ENCODE measurements around the gene PLEKHB1. TPM values are rescaled to one million over a fixed set of nuclear protein-coding genes. Genes with fewer than 3 reads are reported as not detected.

The PLEKHB1 gene
- total RNA-seq, 1 donor from 2014 or later, result 8.8 TPM

DNA sequence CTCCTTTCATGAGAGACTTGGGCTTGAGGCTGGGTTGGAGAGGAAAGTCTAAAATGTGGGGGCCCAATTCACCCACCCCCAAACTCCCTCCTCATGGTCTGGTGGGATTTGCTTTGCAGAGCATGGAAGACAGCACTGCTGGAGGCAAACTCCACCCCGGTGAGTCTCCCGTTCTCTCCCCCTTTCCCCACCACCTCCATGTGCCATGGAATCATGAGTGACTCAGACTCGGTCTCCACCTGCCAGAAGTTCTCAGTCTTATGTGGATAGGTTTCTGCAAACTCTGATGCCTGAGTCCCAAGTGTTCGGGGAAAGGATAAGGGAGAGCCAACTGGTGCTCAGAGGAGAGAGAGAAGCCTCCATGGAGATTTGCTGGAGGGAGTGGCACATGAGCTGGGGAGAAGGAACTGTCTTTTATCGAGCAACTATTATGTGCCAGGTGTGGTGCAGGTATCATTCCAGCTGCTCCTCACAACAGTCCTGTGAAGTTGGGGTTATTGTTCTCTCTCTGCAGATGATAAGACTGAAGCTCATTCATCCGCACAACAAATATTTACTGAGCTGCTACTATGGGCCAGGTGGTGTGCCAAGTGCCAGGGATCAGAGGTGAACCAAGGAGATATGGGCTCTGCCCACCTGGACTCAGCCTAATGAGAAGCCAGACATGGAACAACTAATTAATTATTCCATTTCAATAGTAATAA, 6.6 kb downstream of the PLEKHB1 start:
- peak overlapping the region; percentile 75 for H3K4me2 ChIP-seq
- H3K36me3 Mint-ChIP-seq, result no peaks in the 10 kb centered on the region
- no peaks in the 10 kb centered on the region for H3K9me3 Mint-ChIP-seq
- DNase-seq (ENCODE audit: low spot score), result no peak
- no peak overlapping the region for H3K27ac ChIP-seq
- no peaks in the 10 kb centered on the region for H4K20me1 ChIP-seq (ENCODE audit: low read depth)
- H3K9me3 ChIP-seq (ENCODE audit: low read depth), result no peaks in the 10 kb centered on the region
- H3K36me3 ChIP-seq, result no peaks in the 10 kb centered on the region
- H3K4me1 ChIP-seq, result peaks cover 40% of the 10 kb centered on the region
- H3K27ac Mint-ChIP-seq, result peak overlapping the region; percentile 94
- no peaks in the 10 kb centered on the region for H3K79me2 ChIP-seq (ENCODE audit: low read depth)
- peak overlapping the region; percentile 73 for H3K4me3 Mint-ChIP-seq
- H3K4me1 Mint-ChIP-seq, result peaks cover 69% of the 10 kb centered on the region
- H3K4me3 ChIP-seq, result peak overlapping the region; percentile 29
- H3K27me3 Mint-ChIP-seq (ENCODE audit: insufficient read depth, low read depth), result peaks cover 9% of the 10 kb centered on the region
- H2AFZ ChIP-seq (replicated peaks), result no peak overlapping the region
- TF ChIP-seq EZH2 (IDR thresholded peaks at IDR 0.05) (no peak), EZH2phosphoT487 (IDR thresholded peaks at IDR 0.05) (no peak)
- TF ChIP-seq, protein P1, sequence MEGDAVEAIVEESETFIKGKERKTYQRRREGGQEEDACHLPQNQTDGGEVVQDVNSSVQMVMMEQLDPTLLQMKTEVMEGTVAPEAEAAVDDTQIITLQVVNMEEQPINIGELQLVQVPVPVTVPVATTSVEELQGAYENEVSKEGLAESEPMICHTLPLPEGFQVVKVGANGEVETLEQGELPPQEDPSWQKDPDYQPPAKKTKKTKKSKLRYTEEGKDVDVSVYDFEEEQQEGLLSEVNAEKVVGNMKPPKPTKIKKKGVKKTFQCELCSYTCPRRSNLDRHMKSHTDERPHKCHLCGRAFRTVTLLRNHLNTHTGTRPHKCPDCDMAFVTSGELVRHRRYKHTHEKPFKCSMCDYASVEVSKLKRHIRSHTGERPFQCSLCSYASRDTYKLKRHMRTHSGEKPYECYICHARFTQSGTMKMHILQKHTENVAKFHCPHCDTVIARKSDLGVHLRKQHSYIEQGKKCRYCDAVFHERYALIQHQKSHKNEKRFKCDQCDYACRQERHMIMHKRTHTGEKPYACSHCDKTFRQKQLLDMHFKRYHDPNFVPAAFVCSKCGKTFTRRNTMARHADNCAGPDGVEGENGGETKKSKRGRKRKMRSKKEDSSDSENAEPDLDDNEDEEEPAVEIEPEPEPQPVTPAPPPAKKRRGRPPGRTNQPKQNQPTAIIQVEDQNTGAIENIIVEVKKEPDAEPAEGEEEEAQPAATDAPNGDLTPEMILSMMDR (IDR thresholded peaks at IDR 0.05), result no peak
- no peaks in the 10 kb centered on the region for H3K27me3 ChIP-seq
- H3K9ac ChIP-seq, result no peak overlapping the region
- H3F3A ChIP-seq (ENCODE audit: low read depth), result peaks cover 20% of the 10 kb centered on the region

DNA sequence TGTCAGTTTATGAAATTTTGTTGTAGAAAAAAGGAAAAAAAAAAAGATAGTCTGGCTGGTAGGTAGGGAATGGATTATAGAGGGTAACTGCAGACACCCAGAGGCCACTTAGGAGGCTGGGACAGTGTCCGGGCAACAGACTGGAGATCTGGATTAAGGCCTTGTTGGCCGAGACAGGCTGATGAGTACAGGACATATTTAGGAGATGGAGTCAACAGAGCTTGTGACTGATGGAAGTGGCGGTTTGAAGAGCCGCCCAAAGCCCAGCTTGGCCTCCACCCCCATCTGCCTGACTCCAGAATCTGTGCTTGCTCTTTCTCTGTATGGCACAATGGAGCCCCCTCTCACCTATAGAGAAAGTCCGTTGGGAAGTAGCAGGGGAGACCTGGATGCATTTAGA, 7.6 kb downstream of the PLEKHB1 start:
- H3K27ac Mint-ChIP-seq, result no peak overlapping the region
- H3K4me1 ChIP-seq, result peaks cover 30% of the 10 kb centered on the region
- no peak overlapping the region for H3K4me3 Mint-ChIP-seq
- H3K4me3 ChIP-seq, result no peak overlapping the region
- DNase-seq (ENCODE audit: low spot score), result no peak
- peaks cover 11% of the 10 kb centered on the region for H3F3A ChIP-seq (ENCODE audit: low read depth)
- H3K9ac ChIP-seq, result no peak overlapping the region
- H3K36me3 Mint-ChIP-seq, result no peaks in the 10 kb centered on the region
- TF ChIP-seq, protein P1 (IDR thresholded peaks at IDR 0.05), result no peak
- TF ChIP-seq EZH2 (IDR thresholded peaks at IDR 0.05) (no peak), EZH2phosphoT487 (IDR thresholded peaks at IDR 0.05) (no peak)
- no peaks in the 10 kb centered on the region for H3K9me3 ChIP-seq (ENCODE audit: low read depth)
- no peaks in the 10 kb centered on the region for H4K20me1 ChIP-seq (ENCODE audit: low read depth)
- H3K27me3 ChIP-seq, result no peaks in the 10 kb centered on the region
- H3K4me2 ChIP-seq, result no peak overlapping the region
- H3K27ac ChIP-seq, result no peak overlapping the region
- no peaks in the 10 kb centered on the region for H3K79me2 ChIP-seq (ENCODE audit: low read depth)
- H3K4me1 Mint-ChIP-seq, result peaks cover 60% of the 10 kb centered on the region
- no peaks in the 10 kb centered on the region for H3K36me3 ChIP-seq
- H2AFZ ChIP-seq (replicated peaks), result no peak overlapping the region
- peaks cover 10% of the 10 kb centered on the region for H3K27me3 Mint-ChIP-seq (ENCODE audit: insufficient read depth, low read depth)
- H3K9me3 Mint-ChIP-seq, result no peaks in the 10 kb centered on the region

DNA sequence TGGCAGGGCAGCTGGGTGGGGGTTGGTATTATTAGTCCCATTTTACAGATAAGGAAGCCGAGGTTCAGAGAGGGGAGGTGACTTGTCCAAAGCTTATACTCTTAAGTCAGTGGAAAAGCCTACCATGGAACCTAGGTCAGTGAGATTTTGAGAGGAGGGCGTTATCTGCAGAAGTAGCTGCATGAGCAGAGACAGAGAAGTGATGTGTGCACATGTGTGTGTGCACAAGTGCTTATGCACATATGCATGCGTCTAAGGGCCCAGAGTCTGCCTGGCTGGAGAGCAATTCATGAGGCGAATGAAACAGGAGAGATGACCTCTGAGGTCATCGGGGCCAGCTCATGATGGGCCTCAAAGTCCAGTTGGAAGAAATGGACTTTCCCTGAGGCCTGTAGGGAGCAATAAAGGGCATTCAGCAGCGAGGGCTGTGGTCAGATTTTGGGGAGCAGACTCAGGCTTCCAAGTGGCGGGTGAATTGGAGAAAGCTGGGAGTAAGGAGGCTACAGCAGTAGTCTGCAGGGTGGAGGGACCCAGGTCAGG, 8.2 kb downstream of the PLEKHB1 start:
- Histone ChIP-seq H4K20me1 (ENCODE audit: low read depth) (no peaks in the 10 kb centered on the region), H3K4me1 (peaks cover 24% of the 10 kb centered on the region), H2AFZ (replicated peaks) (no peak overlapping the region), H3K36me3 (no peaks in the 10 kb centered on the region), H3K9me3 (ENCODE audit: low read depth) (no peaks in the 10 kb centered on the region), H3K79me2 (ENCODE audit: low read depth) (no peaks in the 10 kb centered on the region), H3K9ac (no peak overlapping the region), H3K27ac (no peak overlapping the region), H3K4me3 (no peak overlapping the region), H3K4me2 (no peak overlapping the region), H3K27me3 (no peaks in the 10 kb centered on the region), H3F3A (ENCODE audit: low read depth) (peaks cover 11% of the 10 kb centered on the region)
- H3K4me1 Mint-ChIP-seq, result peaks cover 54% of the 10 kb centered on the region
- no peaks in the 10 kb centered on the region for H3K9me3 Mint-ChIP-seq
- no peak for DNase-seq (ENCODE audit: low spot score)
- no peaks in the 10 kb centered on the region for H3K36me3 Mint-ChIP-seq
- H3K4me3 Mint-ChIP-seq, result no peak overlapping the region
- H3K27ac Mint-ChIP-seq, result no peak overlapping the region
- no peak for TF ChIP-seq EZH2phosphoT487 (IDR thresholded peaks at IDR 0.05)
- no peak for TF ChIP-seq EZH2 (IDR thresholded peaks at IDR 0.05)
- TF ChIP-seq, protein P1 (IDR thresholded peaks at IDR 0.05), result no peak
- H3K27me3 Mint-ChIP-seq (ENCODE audit: insufficient read depth, low read depth), result peaks cover 10% of the 10 kb centered on the region

Data from neural progenitor cell (in vitro differentiated cells).